HL-60 (cell line): ENCODE measurements around the gene SLC37A2.

Experiments used
- DNase-seq, 2 experiments: peaks; one replicate each; pipeline ENCODE4 v3.0.0-alpha.2; 2010 to 2020; ENCODE audit warnings: low read depth in 1 of 2, low spot score in 1 of 2
- H3K27ac ChIP-seq: fragments of 250-450 bp; sonication (Bioruptor Pico); replicated peaks from 2 replicates; pipeline ENCODE4 v1.5.1; 2020; ENCODE audit warnings: mild to moderate bottlenecking, moderate library complexity
- H3K27me3 ChIP-seq: fragments of 250-450 bp; sonication (Bioruptor Pico); 2 replicates; pipeline ENCODE4 v1.5.1; 2021; ENCODE audit warnings: mild to moderate bottlenecking, moderate library complexity; ENCODE audit not compliant: insufficient read depth, poor library complexity, severe bottlenecking
- H3K4me3 ChIP-seq: replicated peaks from 2 replicates; pipeline ENCODE4 v1.5.1; 2011; ENCODE audit warnings: mild to moderate bottlenecking, control low read depth, low read length; ENCODE audit not compliant: insufficient read depth
- CTCF ChIP-seq: IDR thresholded peaks from one replicate; pipeline ENCODE4 v1.5.1; 2011; ENCODE audit warnings: low read length, control low read depth, inconsistent platforms; ENCODE audit not compliant: insufficient read depth
- GABPA ChIP-seq: IDR thresholded peaks from 2 replicates; pipeline ENCODE4 v1.6.1; 2012; ENCODE audit warnings: low read depth
- POLR2AphosphoS5 ChIP-seq: IDR thresholded peaks from 2 replicates; pipeline ENCODE4 v1.6.1; 2012; ENCODE audit warnings: low read depth
- REST ChIP-seq: IDR thresholded peaks from 2 replicates; pipeline ENCODE4 v1.6.1; 2012; ENCODE audit warnings: low read depth; ENCODE audit not compliant: insufficient replicate concordance
- SPI1 ChIP-seq: IDR thresholded peaks from 2 replicates; pipeline ENCODE4 v1.6.1; 2012; ENCODE audit warnings: low read depth, mild to moderate bottlenecking, borderline replicate concordance

Gene SLC37A2

GRCh38 chr11:125084057-125084416 lies 20.9 kb downstream of the SLC37A2 start:
- H3K27me3 ChIP-seq = no peaks in the 10 kb centered on the region
- H3K27ac ChIP-seq = no peak overlapping the region
- no peak for DNase-seq
- TF ChIP-seq SPI1 (no peak), POLR2AphosphoS5 (no peak), CTCF (no peak), GABPA (no peak), REST (no peak)
- H3K4me3 ChIP-seq = no peak overlapping the region

GRCh38 chr11:125084761-125085231 lies 21.7 kb downstream of the SLC37A2 start:
- Histone ChIP-seq H3K27me3 (no peaks in the 10 kb centered on the region), H3K27ac (no peak overlapping the region), H3K4me3 (no peak overlapping the region)
- TF ChIP-seq POLR2AphosphoS5 = no peak
- no peak for TF ChIP-seq GABPA
- no peak for TF ChIP-seq REST
- TF ChIP-seq CTCF = no peak
- no peak for TF ChIP-seq SPI1
- DNase-seq = no peak

DNA sequence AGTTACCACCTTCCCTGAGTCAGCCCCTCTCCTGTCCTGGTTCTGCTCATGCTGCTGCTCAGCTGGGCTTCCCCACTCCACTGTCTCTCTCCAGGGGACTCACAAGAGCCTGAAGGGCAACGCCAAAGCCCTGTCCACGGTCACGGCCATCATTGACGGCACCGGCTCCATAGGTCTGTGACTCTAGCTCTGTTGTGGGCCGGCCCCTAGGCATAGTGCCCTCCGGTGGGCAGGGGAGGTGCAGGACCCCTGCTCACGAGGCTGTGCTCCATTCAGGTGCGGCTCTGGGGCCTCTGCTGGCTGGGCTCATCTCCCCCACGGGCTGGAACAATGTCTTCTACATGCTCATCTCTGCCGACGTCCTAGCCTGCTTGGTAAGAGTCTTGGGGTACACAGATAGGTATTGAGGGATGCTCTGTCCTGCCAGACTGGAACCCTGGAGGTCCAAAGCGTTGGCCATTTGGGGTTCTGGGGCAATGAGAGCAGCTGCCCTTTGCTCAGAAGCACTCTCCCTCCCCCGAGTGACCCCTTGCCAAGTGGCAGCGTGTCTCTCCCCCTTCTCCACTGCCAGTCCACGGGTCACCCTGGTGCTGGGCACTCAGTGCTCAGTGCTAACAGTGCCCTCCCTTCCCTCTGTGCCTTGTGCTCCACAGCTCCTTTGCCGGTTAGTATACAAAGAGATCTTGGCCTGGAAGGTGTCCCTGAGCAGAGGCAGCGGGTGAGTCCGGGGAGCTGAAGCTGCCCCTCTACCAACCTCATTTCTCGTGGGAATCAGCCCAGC lies 22.4 kb downstream of the SLC37A2 start:
- Histone ChIP-seq H3K27me3 (no peaks in the 10 kb centered on the region), H3K27ac (no peak overlapping the region), H3K4me3 (no peak overlapping the region)
- no peak for DNase-seq
- no peak for TF ChIP-seq GABPA
- no peak for TF ChIP-seq CTCF
- no peak for TF ChIP-seq SPI1
- TF ChIP-seq REST = no peak
